GM21786 (cell line): Measurements from ENCODE around the gene CA7.
"Not testable (repeated sequence)": the region's sequence is repeated elsewhere in the genome, so short reads cannot be mapped to it uniquely, and the experiment has no call there.

Experiments used
- ATAC-seq: cut with Tn5 transposase; IDR thresholded peaks from one replicate; pipeline ENCODE4 v1.9.1; 2021; ENCODE audit not compliant: unreplicated experiment

CA7 gene

DNA sequence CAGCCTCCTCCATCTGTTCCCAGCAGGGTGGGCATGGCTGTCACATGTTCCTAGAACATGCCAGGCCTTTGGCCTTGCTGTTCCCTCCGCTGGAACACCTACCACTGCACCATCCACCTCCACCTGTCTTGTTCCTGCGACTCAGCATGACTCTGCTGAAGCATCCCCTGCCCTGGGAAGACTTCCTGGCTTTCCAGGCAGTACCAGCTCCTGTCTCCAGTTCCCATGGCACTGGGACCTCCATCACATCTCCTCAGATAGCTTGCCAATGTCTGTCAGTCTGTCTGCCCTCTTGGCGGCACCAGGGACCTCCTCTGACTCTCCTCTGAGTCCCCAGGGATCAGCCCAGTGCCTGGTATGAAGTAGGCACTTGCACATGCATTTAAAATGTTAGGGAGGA lies 51.8 kb downstream of the CA7 start:
- no peak for ATAC-seq

- not testable (repeated sequence) for ATAC-seq
Observed at GRCh38 chr16:66896682-66897081, 52.5 kb downstream of the CA7 start.

DNA sequence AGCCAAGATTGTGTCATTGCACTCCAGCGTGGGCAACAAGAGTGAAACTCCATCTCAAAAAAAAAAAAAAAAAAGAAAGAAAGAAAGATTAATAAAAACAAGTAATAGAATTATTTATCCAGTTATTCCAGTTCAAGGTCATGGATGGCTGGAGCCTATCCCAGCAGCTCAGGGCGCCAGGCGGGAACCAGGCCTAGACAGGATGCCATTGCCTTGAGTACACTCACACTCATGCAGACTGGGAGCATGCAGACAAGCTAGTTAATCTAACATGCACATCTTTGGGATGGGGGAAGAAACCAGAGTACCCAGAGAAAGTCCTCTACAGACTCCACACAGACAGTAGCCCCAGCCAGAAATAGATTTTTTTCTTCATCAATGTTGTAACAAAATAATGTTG lies 54.0 kb downstream of the CA7 start:
- ATAC-seq: no peak

DNA sequence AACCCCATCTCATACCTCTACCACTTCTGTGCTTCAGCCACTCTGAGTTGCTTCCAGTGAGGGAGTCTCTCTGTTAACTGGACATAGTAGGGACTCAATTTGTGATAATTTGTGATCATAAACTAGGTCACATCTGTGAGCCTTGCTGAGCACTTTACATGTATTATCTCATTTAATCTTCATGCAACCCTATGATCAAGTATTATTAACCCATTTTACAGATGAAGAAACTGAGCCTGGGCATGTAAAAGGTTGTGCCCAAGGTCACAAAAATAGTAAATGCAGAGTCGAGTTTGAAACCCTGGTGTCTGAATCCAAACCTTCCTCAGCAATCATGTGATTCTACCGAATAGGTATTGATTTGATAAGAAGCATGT lies 54.7 kb downstream of the CA7 start:
- ATAC-seq: no peak

- ATAC-seq: no peak
Observed at GRCh38 chr16:66899310-66899944, 55.2 kb downstream of the CA7 start.

DNA sequence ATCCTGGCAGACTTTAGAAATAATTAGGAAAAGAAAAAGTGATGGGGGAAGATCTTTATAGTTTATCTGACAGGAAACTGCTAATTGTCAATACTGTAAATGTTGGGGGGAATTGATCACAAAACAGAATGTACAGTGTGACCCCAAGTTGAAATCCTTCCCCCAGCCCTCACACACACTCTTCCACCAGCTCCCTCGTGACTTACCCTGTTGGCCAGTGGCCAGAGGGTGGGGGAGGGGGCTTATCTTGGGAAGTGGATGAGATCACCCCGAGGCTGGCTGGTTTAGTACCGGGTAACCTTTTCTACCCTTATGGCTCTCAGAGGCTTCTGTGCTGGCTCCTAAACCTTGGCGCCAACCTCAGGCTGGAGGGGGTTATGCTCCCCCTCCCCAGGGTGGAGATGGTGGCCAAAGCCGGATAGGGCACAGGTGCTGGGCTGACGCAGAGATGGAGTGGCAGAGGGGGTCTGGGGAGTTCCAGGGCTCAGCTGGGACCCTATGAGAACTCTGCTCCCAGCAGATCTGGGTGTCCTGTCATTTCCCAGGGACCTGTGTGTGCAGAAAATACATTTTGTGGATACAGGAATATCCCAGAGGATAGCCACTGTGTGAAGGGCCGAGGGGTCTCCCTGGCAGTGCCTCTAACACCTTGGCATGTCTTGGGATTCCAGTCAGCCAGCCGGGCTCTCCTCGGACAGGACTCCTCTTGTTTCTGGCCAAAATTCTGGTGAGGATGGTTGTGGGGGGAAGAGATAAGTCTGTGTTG lies 55.9 kb downstream of the CA7 start:
- no peak for ATAC-seq

- no peak for ATAC-seq
Observed at GRCh38 chr16:66900721-66901441, 56.7 kb downstream of the CA7 start.

GRCh38 chr16:66901626-66902025 lies 57.4 kb downstream of the CA7 start:
- no peak for ATAC-seq

DNA sequence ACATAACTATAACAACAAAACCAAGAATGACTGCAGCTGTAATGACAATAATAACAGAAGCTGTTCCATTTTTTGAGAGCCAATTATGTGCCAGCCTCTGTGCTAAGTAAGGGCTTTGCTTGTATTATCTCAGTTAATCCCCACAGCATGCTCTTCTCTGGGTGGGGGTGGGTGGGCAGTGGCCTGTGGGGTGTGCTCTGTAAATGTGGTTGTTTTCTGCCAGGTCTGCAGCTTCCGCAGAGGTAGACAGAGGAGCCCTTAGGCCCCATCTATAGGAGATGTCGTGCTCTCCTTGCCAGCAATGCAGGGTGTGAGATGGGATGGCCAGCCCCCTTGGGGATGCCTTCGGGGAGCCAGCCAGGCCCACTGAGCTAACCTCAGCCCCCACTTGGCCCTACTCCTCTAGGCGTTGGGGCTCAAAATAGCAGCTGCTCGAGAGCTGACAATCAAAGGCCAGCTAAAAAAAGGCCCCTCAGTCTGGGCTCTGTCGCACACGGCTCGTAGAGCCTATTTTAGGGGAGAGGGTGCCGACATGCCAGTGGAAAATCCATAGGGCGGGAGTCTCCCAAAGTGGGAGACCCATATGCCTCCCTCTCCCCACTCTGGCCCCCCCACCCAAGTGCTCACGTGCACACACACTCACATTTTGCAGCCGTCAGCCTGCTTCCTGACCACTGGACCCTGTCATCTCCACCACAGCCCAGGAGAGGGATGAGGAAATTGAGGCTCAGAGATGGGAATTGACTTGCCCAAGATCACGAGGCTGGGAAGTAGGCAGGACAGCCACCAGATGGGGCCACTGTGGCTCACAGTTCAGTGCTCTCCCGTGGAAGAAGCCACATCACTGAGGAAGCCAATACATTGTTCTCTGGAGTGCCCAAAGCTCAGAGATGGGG lies 58.7 kb downstream of the CA7 start:
- ATAC-seq: no peak
